GM21360 (cell line): Measurements from ENCODE around the gene FBXO34.

Experiments
- ATAC-seq: cut with Tn5 transposase; IDR thresholded peaks from one replicate; pipeline ENCODE4 v1.9.1; 2021; ENCODE audit warnings: mild to moderate bottlenecking, moderate library complexity; ENCODE audit not compliant: unreplicated experiment

FBXO34 gene

DNA sequence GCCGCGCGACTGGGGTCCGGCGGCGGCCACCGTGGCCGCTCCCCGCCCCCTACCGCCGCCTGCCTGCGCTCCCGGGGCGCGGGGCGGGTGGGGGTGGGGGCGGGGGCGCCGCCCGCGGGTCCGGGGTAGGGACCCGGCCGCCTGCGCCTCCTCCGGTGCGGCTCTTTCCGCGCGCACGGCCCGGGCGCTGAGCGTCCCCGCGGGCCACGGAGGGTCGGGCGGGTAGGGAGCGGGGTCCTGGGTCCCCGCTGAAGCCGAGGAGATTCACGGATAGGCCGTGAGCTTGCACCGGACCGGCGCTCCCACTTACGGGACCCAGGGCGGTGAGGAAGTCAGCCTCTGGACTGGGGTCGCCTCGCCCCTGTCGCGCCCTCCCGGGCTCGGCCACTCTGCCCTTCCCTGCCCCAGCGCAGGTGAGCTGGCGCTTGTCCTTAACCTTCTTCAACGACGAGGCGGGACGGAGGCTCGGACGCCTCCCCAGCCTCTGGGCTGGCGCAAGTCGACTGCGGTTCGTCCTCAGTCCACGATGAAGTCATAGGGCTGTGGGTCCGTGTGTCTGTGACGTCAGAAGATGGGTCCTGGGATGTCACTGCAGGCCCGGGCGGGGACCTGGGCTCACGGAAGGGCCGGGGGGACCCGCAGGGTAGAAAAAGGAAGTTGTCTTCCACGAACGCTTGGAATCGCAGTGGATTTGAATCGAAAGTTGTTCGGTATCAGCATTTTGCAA is 514 bp downstream of the FBXO34 start:
- ATAC-seq = peak; percentile 39

DNA sequence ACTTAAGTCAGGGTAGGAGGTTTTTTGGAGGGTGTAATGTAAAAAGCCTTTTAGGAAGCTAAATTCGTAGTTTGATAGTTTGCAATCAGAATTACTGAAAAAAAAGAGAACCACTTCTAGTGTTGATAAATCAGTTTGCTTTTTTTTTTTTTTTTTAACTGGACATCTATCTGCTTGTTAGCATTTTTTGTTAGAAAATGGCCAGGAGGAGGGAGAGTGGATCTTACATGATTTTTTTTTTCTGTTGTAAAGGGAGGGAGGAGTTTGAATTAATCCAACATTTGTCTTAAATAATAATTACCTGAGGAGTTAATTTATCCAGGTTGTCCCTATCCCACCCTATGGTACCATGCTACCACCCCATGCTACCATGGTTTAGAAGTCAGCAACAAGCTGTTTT is 1.2 kb downstream of the FBXO34 start:
- ATAC-seq = no peak

DNA sequence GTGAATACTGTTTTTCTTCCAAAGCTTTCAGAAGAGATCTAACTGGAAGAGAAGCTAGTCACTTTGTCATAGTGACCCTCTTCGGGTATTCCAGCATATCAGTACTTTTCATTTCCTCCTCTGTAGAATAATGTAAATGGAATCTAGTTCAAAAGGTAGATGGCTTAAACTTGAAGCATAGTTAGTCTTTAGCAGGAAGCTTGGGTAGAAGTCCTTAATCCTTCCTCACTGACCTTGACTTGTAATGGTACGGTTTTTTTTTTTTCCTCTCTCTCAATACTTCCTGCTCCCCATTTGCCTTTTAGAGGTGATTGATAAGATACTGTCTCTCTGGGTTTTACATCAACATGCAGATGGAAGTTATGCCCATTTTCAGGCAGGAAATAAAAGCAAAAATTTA is 1.7 kb downstream of the FBXO34 start:
- ATAC-seq = no peak

DNA sequence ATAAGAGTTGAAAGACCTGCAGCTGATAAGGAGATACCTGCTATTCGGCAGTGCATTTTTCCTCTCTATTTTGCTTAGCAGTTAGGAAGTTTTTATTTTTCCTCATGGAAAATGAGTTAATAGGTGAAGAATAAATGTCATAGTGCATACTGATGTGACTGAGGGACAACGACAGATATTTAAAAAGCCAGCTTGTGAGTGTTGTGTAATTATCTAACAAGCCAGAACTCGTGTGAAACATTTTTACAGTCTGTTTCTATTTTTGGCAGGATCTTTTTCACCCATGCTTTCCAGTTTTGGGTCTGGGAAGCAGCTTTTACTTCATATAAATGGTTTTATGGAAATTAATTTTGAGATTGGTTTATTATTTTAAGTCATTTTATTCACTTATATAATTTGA is 2.9 kb downstream of the FBXO34 start:
- ATAC-seq = no peak

DNA sequence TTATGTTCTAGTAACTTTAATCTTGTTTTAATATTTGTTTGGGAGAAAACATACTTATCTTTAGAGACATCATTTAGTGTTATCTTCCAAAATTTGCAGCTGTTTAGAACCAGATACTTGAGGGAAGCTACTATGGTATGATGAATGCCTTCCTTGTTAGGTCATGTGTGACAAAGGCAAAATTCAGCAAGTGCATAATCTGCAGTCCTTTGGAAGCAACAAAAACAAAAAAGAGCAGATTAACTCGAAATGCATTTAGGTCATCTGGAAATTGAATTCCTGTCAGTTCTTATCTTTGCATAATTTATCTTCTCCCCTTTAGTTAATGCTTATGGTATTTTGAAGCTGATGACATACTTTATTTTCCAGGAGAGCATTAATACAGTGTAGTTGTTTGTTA is 3.5 kb downstream of the FBXO34 start:
- ATAC-seq = no peak

DNA sequence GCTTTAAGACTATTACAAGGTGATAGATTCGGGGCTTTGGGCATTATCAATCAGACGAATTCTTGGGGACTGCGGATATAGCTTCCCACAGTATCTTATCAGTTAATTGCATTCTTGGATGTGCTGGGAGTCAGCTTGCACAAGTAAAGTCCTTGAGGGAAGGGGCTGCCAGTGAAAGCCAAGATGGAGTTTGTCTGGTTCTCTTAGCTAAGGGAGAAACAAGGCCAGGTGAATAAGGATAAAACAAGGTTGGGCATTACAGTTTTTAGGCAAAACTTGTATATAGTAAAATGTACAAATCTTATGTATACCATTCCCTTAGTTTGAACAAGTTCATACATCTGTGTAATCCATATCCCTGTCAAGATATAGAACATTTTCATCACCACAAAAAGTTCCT is 5.5 kb downstream of the FBXO34 start:
- no peak for ATAC-seq

DNA sequence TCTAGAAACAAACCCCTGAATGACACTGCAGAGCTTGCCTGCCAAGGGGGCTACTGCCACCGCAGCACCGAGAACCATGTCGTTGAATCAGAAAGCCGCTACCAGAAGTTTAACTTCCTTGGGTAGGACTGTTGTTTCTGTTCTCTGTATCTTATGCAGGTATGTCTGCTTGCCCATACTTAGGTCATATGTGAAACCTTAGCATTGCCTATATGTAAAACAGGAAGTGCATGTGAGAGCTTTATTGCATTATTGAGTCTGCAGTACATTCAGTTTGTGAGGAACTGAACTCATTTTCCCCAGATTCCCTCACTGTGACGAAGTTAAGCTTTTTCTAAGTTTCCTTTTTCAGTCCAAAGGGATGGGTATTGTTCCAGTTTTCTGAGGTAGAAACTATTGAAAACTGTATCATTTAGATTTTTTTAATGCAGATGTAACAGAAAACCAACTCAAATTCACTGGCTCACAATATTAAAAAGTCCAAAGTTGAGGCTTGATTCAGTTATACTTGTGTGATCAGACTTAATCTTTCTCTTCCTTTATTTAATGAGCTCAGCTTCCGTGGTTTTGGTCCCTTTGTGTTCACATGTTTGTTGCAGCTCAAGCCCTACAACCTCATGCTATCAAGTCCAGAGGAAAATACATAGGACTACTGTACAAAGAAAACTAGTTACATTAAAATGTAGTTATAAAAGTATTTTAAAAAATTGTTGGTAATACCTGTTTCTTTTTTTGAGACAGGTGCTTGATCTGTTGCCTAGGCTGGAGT is 6.9 kb downstream of the FBXO34 start:
- peak; percentile 88 for ATAC-seq

DNA sequence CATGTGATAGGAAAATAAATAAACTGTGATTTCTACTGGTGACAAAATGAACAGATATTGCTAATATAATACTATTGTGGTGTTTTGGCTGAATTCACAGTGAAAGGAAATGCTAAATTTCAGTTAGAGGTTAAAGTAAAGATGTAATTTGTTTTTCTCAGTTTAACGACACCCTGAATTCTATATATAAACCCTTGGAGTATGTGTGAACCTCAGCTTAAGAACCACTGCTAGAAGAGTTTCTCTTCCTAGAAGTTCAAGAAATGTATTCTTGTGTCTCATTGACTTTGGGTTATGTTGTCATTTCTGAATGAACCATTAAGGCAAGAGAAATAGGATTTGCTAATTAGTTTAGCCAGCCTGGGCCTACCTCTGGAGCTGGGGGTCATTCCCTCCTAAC is 8.2 kb downstream of the FBXO34 start:
- ATAC-seq = no peak

DNA sequence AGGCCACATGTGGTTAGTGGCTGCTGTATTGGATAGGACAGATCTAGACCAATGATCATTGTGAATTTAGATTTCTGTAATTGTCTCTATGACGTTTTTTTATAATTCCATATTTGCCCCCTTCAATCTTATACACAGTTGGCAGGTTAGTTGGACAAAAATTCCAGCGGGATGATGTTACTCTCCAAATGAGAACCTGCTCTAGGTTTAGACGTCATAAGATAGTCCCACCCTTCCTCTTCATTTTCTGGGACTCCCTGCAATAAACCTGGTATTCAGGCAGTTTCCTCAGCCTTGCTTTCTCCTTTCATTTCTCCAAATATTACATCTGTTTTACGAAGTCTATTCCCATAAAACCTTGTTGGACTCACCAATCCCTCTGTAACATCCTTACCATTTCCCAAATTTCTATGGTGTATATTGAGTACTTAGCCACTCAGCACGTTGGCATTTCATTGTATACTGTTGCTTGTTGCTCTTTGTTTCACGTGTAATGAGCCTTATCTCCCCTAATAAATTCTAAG is 10.2 kb downstream of the FBXO34 start:
- no peak for ATAC-seq

DNA sequence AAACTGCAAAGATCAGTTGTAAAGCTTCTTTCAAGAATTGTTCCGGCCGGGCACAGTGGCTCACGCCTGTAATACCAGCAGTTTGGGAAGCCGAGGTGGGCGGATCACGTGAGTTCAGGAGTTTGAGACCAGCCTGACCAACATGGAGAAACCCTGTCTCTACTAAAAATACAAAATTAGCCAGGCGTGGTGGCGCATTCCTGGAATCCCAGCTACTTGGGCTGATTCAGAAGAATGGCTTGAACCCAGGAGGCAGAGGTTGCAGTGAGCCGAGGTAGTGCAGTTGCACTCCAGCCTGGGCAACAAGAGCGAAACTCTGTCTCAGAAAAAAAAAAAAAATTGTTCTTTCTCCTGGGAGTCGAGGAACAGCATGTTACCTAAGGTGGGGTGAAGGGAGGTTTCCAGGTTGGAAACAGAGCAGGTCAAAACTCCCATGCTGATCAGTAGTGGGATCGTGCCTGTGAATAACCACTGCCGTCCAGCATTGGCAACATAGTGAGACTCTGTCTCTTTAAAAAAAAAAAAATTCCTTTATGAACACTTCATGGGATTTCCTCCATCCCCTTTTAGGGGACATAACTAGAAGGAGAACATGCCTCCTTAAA is 13.9 kb downstream of the FBXO34 start:
- no peak for ATAC-seq

DNA sequence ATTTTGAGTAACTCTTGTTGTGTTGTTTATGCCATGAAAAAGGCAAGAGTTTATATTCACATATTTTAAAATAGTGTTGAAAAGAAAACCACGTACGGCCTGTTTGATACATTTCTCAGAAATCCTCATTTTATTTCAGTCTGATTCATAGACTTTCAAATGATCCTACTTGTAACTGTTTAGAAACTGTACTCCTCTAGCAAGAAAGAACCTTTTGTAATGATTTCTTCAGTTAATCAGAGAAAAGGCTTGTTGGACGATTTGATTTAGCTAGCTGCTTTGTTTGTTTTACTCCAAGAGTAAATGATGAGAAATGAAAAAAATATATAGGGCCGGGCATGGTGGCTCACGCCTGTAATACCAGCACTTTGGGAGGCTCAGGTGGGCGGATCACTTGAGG is 17.2 kb downstream of the FBXO34 start:
- ATAC-seq = no peak

DNA sequence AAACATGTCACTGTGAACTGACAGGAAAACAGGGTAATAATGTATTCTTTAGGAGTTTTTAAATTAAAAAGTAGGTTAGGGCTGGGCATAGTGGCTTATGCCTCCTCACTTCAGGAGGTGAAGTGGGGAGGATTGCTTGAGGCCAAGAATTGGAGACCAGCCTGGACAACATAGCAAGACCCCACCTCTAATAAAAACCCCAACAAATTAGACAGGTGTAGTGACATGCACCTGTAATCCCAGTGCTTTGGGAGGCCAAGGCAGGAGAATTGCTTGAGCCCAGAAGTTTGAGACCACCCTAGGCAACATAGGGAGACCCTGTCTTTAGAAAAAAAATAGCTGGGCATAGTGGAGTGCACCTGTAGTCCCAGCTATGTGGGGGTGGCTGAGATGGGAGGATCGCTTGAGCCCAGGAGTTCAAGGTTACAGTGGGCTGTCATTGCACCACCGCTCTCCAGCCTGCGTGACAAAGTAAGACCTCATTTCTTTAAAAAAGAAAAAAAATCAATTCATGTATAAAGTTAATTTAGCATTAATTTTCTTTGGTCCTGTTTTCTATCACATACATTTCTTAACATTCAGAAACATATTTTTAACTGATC is 20.4 kb downstream of the FBXO34 start:
- no peak for ATAC-seq

DNA sequence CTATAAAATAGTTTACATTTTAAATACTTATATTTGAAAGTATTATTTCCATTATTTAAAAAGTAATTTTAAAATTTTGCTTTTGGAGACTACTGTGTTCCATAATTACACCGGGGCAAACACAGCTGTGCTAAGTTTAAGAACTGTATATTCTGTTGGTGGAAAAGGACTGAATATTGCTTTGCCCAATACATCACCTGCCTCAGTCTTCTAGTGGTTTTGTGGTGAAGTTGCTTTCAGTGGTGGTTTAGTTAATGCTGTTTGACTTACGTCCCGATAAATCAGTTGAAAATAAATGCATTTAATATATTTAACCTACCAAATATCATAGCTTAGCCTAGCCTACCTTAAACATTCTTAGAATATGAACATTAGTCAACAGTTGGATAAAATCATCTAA is 23.4 kb downstream of the FBXO34 start:
- ATAC-seq = no peak

DNA sequence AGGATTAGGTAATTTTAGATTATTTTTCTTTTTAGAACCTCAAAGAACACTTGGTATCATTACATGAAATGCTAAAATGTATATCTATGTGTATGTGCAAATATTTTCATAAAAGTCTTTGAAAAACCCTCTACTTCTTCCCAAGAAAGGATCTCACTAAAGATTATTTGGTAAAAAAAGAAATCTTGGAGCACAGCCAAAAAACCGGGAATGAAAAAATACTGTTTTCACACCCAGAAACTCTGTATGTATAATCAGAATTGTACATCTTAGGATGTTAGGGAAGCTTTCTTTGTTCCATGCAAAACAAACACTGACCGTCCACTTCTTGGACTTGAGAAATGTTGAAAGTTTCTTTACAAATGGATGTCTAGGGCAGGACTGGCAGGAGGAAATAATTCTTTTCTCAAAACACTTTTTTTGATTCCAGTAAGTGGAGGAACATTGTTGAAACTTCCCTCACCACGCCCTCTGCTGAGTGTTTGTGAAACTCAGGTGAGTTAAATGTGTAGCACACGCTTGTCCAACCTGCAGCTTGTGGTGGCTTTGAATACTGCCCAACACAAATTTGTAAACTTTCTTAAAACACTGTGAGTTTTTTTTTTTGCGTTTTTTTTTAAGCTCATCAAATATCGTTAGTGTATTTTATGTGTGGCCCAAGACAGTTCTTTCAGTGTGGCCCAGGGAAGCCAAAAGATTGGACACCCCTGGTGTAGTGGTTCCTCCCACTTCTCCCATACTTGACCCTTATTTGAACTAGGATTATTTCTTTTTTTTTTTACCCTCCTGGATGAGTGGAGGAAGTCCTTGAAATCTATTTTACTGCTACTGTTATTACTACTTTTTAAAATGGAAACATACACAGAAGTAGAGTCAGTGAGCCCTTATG is 26.6 kb downstream of the FBXO34 start:
- no peak for ATAC-seq

DNA sequence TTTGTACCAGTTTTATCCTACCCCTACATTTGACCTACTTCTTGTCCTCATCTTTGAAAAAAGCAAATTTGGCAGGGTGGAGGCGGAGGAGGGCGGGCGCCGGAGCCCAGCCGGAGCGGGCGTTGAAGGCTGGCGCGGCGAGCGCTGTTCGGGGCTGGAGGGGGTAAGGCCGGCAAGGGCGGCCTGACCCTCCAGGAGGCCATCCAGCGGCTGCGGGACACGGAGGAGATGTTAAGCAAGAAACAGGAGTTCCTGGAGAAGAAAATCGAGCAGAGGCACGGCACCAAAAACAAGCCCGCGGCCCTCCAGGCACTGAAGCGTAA is 27.2 kb downstream of the FBXO34 start:
- no peak for ATAC-seq

DNA sequence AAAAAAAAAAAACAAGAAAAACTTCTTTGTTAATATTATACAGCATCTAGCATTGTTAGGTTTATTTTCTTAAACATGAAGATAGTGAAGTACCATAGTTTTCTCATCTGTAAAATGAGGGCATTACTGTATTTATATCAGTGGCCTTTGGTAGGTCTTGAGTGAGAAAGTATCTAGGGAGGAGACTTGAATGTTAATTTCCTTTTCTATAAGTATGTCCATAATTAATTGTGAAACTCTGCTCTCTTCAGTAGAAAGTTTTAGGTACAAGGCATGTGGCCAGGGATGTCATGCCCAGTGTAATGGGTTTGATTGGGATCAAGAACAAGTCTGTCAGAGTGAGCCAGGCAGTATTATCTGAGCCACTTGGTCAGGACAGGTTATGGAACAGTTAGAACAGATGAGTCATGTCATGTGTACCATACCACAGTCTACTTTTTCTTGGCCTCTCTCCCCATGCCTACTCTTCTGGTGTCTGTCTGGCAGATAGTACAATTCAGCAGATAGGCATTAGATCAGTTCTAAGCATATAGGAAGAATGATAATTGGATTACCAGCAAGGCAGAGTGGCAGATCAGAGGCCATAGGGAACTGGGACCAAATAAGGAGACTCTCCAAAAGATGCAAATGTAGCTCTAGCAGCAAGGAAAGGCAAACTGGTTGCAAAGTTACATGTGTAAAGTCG is 30.4 kb downstream of the FBXO34 start:
- ATAC-seq = peak; percentile 71

DNA sequence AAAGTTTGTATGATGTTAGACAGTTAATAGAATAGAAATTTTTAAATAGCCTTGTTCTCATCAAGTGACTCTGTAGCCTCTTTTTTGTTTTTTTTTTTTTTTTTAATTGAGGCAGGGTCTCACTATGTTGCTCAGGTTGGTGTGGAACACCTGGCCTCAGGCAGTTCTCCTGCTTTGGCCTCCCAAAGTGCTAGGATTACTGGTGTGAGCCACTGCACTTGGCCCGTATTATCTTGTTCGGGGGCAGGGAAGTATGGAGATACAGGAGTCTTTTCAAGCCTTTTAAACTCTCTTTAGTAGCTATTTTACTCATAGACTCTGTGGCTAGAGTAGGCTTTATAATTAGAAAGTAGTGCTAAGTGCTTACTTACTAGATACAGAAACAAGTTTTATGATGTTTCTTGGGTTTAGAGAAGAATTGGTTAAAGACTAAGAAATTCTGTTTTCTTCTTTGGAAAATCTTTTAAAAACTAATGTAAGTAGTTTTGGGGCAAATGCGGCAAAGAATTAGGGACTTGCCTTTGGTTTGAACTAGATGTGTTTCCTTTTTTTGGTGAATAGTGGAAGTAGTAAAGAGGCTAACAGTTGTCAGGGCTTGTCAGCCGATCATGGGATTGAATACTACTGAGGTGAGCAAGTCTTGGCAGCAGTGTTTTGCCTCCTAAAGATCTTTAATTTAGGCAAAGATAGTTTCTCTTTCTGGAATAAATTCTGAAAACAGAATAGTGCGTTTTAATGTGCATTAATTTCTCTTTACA is 31.3 kb downstream of the FBXO34 start:
- ATAC-seq = no peak

DNA sequence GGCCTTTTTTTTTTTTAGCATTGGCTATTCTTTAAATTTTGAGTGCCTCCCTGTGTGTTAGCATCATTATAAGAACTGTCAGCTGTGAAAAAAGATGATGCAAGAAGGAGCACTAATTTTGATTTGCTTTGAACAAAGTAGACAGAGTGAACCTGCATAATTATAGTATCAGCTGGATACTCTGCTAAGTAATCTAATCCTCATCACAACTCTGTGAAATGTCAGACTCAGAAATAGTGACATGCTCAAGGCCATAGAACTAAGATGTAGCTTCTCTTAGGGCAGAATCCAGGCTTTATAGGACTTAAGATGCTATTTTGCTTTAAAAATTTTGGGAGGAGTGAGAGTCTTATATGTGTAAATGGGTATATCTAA is 31.9 kb downstream of the FBXO34 start:
- no peak for ATAC-seq

DNA sequence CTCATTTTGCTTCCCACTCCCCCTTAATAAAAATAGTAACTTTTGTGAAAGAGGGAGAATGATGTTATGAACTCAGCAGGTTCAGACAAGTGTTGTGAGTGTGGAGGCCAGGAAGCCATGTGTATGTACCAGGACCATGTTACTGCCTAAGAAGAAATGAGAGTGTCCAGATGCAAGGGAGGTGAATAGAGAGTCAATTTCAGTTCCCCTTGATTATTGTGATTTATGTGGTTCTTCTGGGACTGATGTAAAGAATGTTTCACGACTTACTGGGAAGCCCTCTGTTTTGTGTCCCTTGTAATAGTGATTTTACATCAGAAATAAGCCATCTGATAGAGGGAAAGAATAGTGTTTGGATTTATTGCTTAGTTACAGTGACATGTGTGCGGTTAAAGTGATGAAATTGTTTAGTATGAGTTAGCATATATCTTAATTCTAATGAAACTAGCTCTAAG is 32.5 kb downstream of the FBXO34 start:
- ATAC-seq = no peak
